ENCODE results near the gene PTPN11. TPM values are rescaled to one million over a fixed set of nuclear protein-coding genes. Genes with fewer than 3 reads are reported as not detected.

PTPN11 gene
- total RNA-seq, 1 experiment from 2014 or later: 181 TPM

DNA sequence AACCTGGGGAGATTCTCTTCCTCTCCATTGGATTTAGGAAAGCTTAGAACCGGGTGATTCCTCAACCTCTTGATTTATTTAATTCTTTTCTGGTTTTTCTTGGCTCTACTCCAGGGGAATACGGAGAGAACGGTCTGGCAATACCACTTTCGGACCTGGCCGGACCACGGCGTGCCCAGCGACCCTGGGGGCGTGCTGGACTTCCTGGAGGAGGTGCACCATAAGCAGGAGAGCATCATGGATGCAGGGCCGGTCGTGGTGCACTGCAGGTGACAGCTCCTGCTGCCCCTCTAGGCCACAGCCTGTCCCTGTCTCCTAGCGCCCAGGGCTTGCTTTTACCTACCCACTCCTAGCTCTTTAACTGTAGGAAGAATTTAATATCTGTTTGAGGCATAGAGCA is 67.6 kb downstream of the PTPN11 start:
- Histone ChIP-seq H3K4me2 (ENCODE audit: low read length) (no peak overlapping the region), H3K27me3 (ENCODE audit: insufficient read depth, low read length) (no peaks in the 10 kb centered on the region), H3K27ac (ENCODE audit: low read depth, low read length) (no peak overlapping the region), H3K79me2 (ENCODE audit: insufficient read depth, low read length) (no peaks in the 10 kb centered on the region), H2AFZ (ENCODE audit: low read depth, low read length, poor library complexity, severe bottlenecking) (no peak overlapping the region), H4K20me1 (ENCODE audit: insufficient read depth) (no peaks in the 10 kb centered on the region), H3K4me1 (ENCODE audit: control insufficient read depth in 1 of 2, insufficient read depth in 2 of 2, low read length in 2 of 2) (no peaks in the 10 kb centered on the region), H3K9me3 (ENCODE audit: control insufficient read depth in 1 of 2, insufficient read depth in 1 of 2, low read depth in 1 of 2, low read length in 2 of 2) (no peaks in the 10 kb centered on the region), H3K36me3 (ENCODE audit: control insufficient read depth in 1 of 2, insufficient read depth in 2 of 2, low read length in 2 of 2) (peaks cover 29 to 36% of the 10 kb centered on the region in 2 experiments; a peak in 3 of 4 replicates), H3K4me3 (replicated peaks in 1 of 2; ENCODE audit: low read depth in 1 of 2, low read length in 2 of 2) (no peak overlapping the region), H3K9me2 (ENCODE audit: insufficient read depth) (no peaks in the 10 kb centered on the region), H3K9ac (ENCODE audit: low read length) (no peak overlapping the region)
- DNase-seq (ENCODE audit: low read depth, low spot score): no peak
- POLR2A ChIA-PET: no interaction called here
- no peak for ATAC-seq
- TF ChIP-seq JUND (IDR thresholded peaks at IDR 0.05): no peak
- TF ChIP-seq ELF1 (IDR thresholded peaks at IDR 0.05; ENCODE audit: borderline replicate concordance, low read depth): no peak
- TF ChIP-seq, protein P1, sequence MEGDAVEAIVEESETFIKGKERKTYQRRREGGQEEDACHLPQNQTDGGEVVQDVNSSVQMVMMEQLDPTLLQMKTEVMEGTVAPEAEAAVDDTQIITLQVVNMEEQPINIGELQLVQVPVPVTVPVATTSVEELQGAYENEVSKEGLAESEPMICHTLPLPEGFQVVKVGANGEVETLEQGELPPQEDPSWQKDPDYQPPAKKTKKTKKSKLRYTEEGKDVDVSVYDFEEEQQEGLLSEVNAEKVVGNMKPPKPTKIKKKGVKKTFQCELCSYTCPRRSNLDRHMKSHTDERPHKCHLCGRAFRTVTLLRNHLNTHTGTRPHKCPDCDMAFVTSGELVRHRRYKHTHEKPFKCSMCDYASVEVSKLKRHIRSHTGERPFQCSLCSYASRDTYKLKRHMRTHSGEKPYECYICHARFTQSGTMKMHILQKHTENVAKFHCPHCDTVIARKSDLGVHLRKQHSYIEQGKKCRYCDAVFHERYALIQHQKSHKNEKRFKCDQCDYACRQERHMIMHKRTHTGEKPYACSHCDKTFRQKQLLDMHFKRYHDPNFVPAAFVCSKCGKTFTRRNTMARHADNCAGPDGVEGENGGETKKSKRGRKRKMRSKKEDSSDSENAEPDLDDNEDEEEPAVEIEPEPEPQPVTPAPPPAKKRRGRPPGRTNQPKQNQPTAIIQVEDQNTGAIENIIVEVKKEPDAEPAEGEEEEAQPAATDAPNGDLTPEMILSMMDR (IDR thresholded peaks at IDR 0.05 in 2 of 3, conservative IDR thresholded peaks at IDR 0.05 in 1 of 3; ENCODE audit: borderline replicate concordance in 1 of 3, insufficient read depth in 1 of 3, low read depth in 2 of 3, low read length in 2 of 3): no peak
- TF ChIP-seq POLR2AphosphoS5 (IDR thresholded peaks at IDR 0.05; ENCODE audit: low read depth, low read length): no peak
- no peak for TF ChIP-seq YY1 (IDR thresholded peaks at IDR 0.05; ENCODE audit: extremely low read depth, insufficient replicate concordance, low read depth, low read length)
- RAD21 ChIA-PET (ENCODE audit: low non-redundant PET in 1 of 2, low total read pairs in 2 of 2, uncharacterized antibody in 2 of 2, unreplicated experiment in 2 of 2): no interaction called here
- intact Hi-C loops (cut with micrococcal nuclease): no loop called here
- no TSS peak for BruUV-seq (replicated peaks)
- CTCF ChIA-PET: no interaction called here

DNA sequence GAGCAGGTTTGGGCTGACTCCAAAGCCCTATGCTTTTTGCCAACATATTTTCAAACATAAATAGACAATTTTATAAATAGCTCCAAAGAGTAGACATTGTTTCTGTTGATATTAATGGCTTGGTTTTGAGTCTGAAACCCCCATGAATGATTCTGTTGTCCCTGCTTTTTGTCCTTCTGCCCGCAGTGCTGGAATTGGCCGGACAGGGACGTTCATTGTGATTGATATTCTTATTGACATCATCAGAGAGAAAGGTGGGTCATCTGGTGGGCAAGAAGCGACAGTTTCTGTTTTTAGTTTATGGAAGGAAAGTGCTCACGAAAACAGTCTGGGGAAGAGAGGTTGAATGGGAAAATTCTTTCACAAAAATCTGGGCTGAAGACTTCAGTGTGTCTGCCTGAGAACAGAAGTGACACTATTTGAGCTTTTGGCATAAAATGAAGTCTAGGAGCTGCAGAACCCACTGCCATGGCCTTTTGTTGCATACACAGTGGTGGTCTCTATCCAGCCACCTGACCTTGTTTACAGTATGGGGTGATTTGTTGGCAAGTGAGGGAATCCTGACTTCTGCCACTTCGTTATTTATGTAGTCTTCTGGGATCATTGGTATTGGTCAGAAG is 69.6 kb downstream of the PTPN11 start:
- intact Hi-C loops (cut with micrococcal nuclease): no loop called here
- TF ChIP-seq, protein P2, sequence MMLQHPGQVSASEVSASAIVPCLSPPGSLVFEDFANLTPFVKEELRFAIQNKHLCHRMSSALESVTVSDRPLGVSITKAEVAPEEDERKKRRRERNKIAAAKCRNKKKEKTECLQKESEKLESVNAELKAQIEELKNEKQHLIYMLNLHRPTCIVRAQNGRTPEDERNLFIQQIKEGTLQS (IDR thresholded peaks at IDR 0.05): no peak
- TF ChIP-seq SIN3A (IDR thresholded peaks at IDR 0.05; ENCODE audit: low read depth): no peak
- TF ChIP-seq RAD21 (IDR thresholded peaks at IDR 0.05; ENCODE audit: low read depth): no peak
- no peak for TF ChIP-seq ZNF274 (IDR thresholded peaks at IDR 0.05; ENCODE audit: low read depth, low read length)
- no peak for TF ChIP-seq POLR2AphosphoS5 (IDR thresholded peaks at IDR 0.05; ENCODE audit: low read depth, low read length)
- TF ChIP-seq CEBPB (IDR thresholded peaks at IDR 0.05; ENCODE audit: low read depth): no peak
- no peak for TF ChIP-seq EGR1 (IDR thresholded peaks at IDR 0.05; ENCODE audit: low read depth)
- TF ChIP-seq, protein P3, sequence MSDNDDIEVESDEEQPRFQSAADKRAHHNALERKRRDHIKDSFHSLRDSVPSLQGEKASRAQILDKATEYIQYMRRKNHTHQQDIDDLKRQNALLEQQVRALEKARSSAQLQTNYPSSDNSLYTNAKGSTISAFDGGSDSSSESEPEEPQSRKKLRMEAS (IDR thresholded peaks at IDR 0.05): no peak
- no peak for TF ChIP-seq TCF7L2 (IDR thresholded peaks at IDR 0.05; ENCODE audit: borderline replicate concordance, extremely low read depth, insufficient read depth, insufficient read length)
- no peak for TF ChIP-seq CBX3 (IDR thresholded peaks at IDR 0.05; ENCODE audit: low read depth)
- ATAC-seq (no peak), DNase-seq (ENCODE audit: low read depth, low spot score) (no peak)
- Histone ChIP-seq H3K4me2 (ENCODE audit: low read length) (no peak overlapping the region), H3K27ac (ENCODE audit: low read depth, low read length) (no peak overlapping the region), H3K36me3 (ENCODE audit: control insufficient read depth in 1 of 2, insufficient read depth in 2 of 2, low read length in 2 of 2) (peaks cover 19 to 26% of the 10 kb centered on the region in 2 experiments), H4K20me1 (ENCODE audit: insufficient read depth) (no peaks in the 10 kb centered on the region), H2AFZ (ENCODE audit: low read depth, low read length, poor library complexity, severe bottlenecking) (no peak overlapping the region), H3K9me3 (ENCODE audit: control insufficient read depth in 1 of 2, insufficient read depth in 1 of 2, low read depth in 1 of 2, low read length in 2 of 2) (no peaks in the 10 kb centered on the region), H3K79me2 (ENCODE audit: insufficient read depth, low read length) (no peaks in the 10 kb centered on the region), H3K9me2 (ENCODE audit: insufficient read depth) (no peaks in the 10 kb centered on the region), H3K9ac (ENCODE audit: low read length) (no peak overlapping the region), H3K4me3 (replicated peaks in 1 of 2; ENCODE audit: low read depth in 1 of 2, low read length in 2 of 2) (no peak overlapping the region), H3K27me3 (ENCODE audit: insufficient read depth, low read length) (no peaks in the 10 kb centered on the region), H3K4me1 (ENCODE audit: control insufficient read depth in 1 of 2, insufficient read depth in 2 of 2, low read length in 2 of 2) (no peaks in the 10 kb centered on the region)
- ChIA-PET POLR2A (no interaction called here), CTCF (interaction anchor here (1.4 kb wide), 1 partner anchor 16 kb away, joined by 3 read pairs; no protein-coding TSS in a partner anchor), RAD21 (ENCODE audit: low non-redundant PET in 1 of 2, low total read pairs in 2 of 2, uncharacterized antibody in 2 of 2, unreplicated experiment in 2 of 2) (no interaction called here)
- BruUV-seq (replicated peaks): no TSS peak

All from HCT116 (cell line).